Mesenchymal stem cell (in vitro differentiated cells and primary cell): ENCODE results near the gene WNT2.

ENCODE experiments used
- DNase-seq: peaks from one replicate; pipeline ENCODE4 v3.0.0-alpha.2; 2013
- H2AFZ ChIP-seq: one replicate; pipeline ENCODE4 v1.6.1; 2013; ENCODE audit warnings: low read depth, mild to moderate bottlenecking, control low read depth, inconsistent platforms, low read length, moderate library complexity
- H2AK5ac ChIP-seq: 2 replicates; pipeline ENCODE4 v1.6.1; 2013; ENCODE audit warnings: low read length, moderate library complexity, mild to moderate bottlenecking, inconsistent platforms; ENCODE audit not compliant: severe bottlenecking
- H2BK120ac ChIP-seq: one replicate; pipeline ENCODE4 v1.6.1; 2013; ENCODE audit warnings: low read depth, mild to moderate bottlenecking, inconsistent platforms, low read length, moderate library complexity
- H2BK12ac ChIP-seq, 2 experiments: one replicate each; pipeline ENCODE4 v1.6.1; 2013; ENCODE audit warnings: inconsistent platforms in 2 of 2, low read length in 2 of 2, mild to moderate bottlenecking in 2 of 2, moderate library complexity in 2 of 2, control low read depth in 1 of 2
- H2BK15ac ChIP-seq: one replicate; pipeline ENCODE4 v1.6.1; 2013; ENCODE audit warnings: mild to moderate bottlenecking, low read depth, inconsistent platforms; ENCODE audit not compliant: poor library complexity, severe bottlenecking
- H2BK5ac ChIP-seq: 2 replicates; pipeline ENCODE4 v1.6.1; 2013; ENCODE audit warnings: low read depth, mild to moderate bottlenecking, low read length, control low read depth, inconsistent platforms; ENCODE audit not compliant: poor library complexity, severe bottlenecking
- H3K14ac ChIP-seq, 2 experiments: one replicate each; pipeline ENCODE4 v1.6.1; 2013; ENCODE audit warnings: inconsistent platforms in 2 of 2, low read length in 2 of 2, control low read depth in 1 of 2, mild to moderate bottlenecking in 1 of 2, moderate library complexity in 1 of 2
- H3K18ac ChIP-seq, 2 experiments: one replicate each; pipeline ENCODE4 v1.6.1; 2013; ENCODE audit warnings: inconsistent platforms in 2 of 2, low read length in 2 of 2, control low read depth in 1 of 2, low read depth in 1 of 2, mild to moderate bottlenecking in 1 of 2
- H3K23ac ChIP-seq, 2 experiments: one replicate each; pipeline ENCODE4 v1.6.1; 2013; ENCODE audit warnings: inconsistent platforms in 2 of 2, low read length in 2 of 2, mild to moderate bottlenecking in 2 of 2, moderate library complexity in 2 of 2, control low read depth in 1 of 2
- H3K27ac ChIP-seq: 2 replicates; pipeline ENCODE4 v1.5.1; 2013; ENCODE audit warnings: mild to moderate bottlenecking, moderate library complexity, low read length, control low read depth, inconsistent platforms; ENCODE audit not compliant: poor library complexity, severe bottlenecking
- H3K27me3 ChIP-seq, 2 experiments: 2 replicates each; pipeline versions ENCODE4 v1.6.1 to v1.7.0; 2013; ENCODE audit warnings: low read length in 2 of 2, mild to moderate bottlenecking in 2 of 2, moderate library complexity in 2 of 2, control low read depth in 1 of 2, inconsistent platforms in 1 of 2; ENCODE audit not compliant: control insufficient read depth in 1 of 2, insufficient read depth in 1 of 2
- H3K36me3 ChIP-seq, 2 experiments: 2 replicates each; pipeline versions ENCODE4 v1.6.1 to v1.7.0; 2013; ENCODE audit warnings: low read length in 2 of 2, control low read depth in 1 of 2, inconsistent platforms in 1 of 2, low read depth in 1 of 2, mild to moderate bottlenecking in 1 of 2; ENCODE audit not compliant: insufficient read depth in 2 of 2, control insufficient read depth in 1 of 2
- H3K4ac ChIP-seq, 2 experiments: one replicate each; pipeline ENCODE4 v1.6.1; 2013; ENCODE audit warnings: inconsistent platforms in 2 of 2, low read length in 2 of 2, mild to moderate bottlenecking in 2 of 2, moderate library complexity in 2 of 2, control low read depth in 1 of 2, low read depth in 1 of 2
- H3K4me1 ChIP-seq: 2 replicates; pipeline ENCODE4 v1.6.1; 2013; ENCODE audit warnings: low read depth, low read length, control low read depth; ENCODE audit not compliant: control insufficient read depth, insufficient read depth
- H3K4me2 ChIP-seq: 2 replicates; pipeline ENCODE4 v1.6.1; 2013; ENCODE audit warnings: low read length, mild to moderate bottlenecking, inconsistent platforms; ENCODE audit not compliant: poor library complexity, severe bottlenecking
- H3K4me3 ChIP-seq, 2 experiments: 2 replicates each; pipeline versions ENCODE4 v1.5.1 to v1.7.0; 2013; ENCODE audit warnings: low read length in 2 of 2, mild to moderate bottlenecking in 2 of 2, control low read depth in 1 of 2, low read depth in 1 of 2; ENCODE audit not compliant: insufficient read depth in 1 of 2
- H3K79me1 ChIP-seq: replicated peaks from 2 replicates; pipeline ENCODE4 v1.6.1; 2013; ENCODE audit warnings: mild to moderate bottlenecking, control low read depth, low read length, inconsistent platforms; ENCODE audit not compliant: poor library complexity, severe bottlenecking
- H3K9ac ChIP-seq: 2 replicates; pipeline ENCODE4 v1.7.0; 2013; ENCODE audit warnings: mild to moderate bottlenecking, low read length, moderate library complexity
- H3K9me3 ChIP-seq: 2 replicates; pipeline ENCODE4 v1.7.0; 2013; ENCODE audit warnings: mild to moderate bottlenecking, low read length; ENCODE audit not compliant: control insufficient read depth
- H4K8ac ChIP-seq: one replicate; pipeline ENCODE4 v1.6.1; 2013; ENCODE audit warnings: inconsistent platforms, mild to moderate bottlenecking, low read length, moderate library complexity
- H4K91ac ChIP-seq: one replicate; pipeline ENCODE4 v1.6.1; 2013; ENCODE audit warnings: mild to moderate bottlenecking, low read length, inconsistent platforms
- WGBS: methylation state at CpG from one replicate; pipeline ENCODE4 v1.1.7; 2013; ENCODE audit warnings: mixed read lengths; 5-methylcytosine and 5-hydroxymethylcytosine counted together

Gene WNT2

DNA sequence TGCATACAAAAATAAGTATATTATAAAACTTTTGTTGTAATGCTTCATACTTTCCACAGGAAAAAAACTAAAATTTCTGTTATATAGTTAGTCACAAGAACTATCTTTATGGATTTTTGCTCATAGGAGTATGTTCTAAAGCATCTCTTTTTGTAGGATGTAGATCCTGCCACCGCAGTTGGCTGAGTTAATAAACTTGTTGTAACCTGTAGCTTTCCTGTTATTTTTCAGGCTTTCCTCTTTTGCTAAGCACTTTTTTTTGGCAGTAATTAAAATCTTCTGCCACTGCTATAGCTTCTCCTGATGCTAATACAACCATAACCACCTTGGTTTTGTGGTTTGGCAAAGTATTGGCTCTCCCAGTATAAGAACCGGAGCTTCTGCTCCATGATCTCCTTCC, 60.3 kb downstream of the WNT2 start:
- Histone ChIP-seq H3K4ac (no peak overlapping the region), H2BK15ac (no peak overlapping the region), H4K8ac (no peak overlapping the region), H3K18ac (no peak overlapping the region), H3K14ac (no peak overlapping the region), H4K91ac (no peak overlapping the region), H3K4me3 (no peak overlapping the region), H3K9ac (no peak overlapping the region), H2BK5ac (no peak overlapping the region), H2AFZ (no peak overlapping the region), H2BK120ac (no peak overlapping the region), H3K4me1 (no peaks in the 10 kb centered on the region), H3K9me3 (no peaks in the 10 kb centered on the region), H3K36me3 (no peaks in the 10 kb centered on the region), H3K79me1 (no peaks in the 10 kb centered on the region), H2AK5ac (no peak overlapping the region), H3K27ac (no peak overlapping the region), H3K27me3 (no peaks in the 10 kb centered on the region), H2BK12ac (no peak overlapping the region), H3K23ac (no peak overlapping the region), H3K4me2 (no peak overlapping the region)
- no peak for DNase-seq
- 99% methylated on average over 2 of the region's 2 CpGs for WGBS

DNA sequence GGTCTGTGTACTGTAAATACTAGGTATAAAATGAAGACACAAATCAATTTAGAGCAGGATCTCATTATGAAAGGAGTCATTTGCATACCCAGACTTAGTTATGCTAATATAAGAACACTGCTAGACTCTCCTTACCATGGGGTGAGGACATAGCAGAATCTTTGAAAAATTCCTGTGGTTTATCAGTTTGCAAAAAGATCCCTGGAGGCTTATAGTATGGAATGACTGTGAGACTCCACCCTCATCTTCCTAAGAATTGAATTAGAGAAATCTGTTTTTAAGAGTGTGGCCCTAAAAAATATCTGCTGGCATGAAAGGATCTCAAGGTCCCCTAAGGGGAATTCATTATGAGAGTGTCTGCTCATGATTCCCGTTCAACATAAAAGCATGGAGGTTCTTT, 63.2 kb downstream of the WNT2 start:
- no peak overlapping the region for H2BK5ac ChIP-seq
- no peak overlapping the region for H3K4ac ChIP-seq
- H2BK15ac ChIP-seq, result no peak overlapping the region
- no peak overlapping the region for H3K4me2 ChIP-seq
- H3K14ac ChIP-seq, result no peak overlapping the region
- H3K27me3 ChIP-seq, result no peaks in the 10 kb centered on the region
- H2BK120ac ChIP-seq, result no peak overlapping the region
- WGBS, result 91% methylated on average over 1 of the region's 1 CpG
- H3K18ac ChIP-seq, result no peak overlapping the region
- no peak overlapping the region for H3K23ac ChIP-seq
- H2AK5ac ChIP-seq, result no peak overlapping the region
- H3K79me1 ChIP-seq, result no peaks in the 10 kb centered on the region
- H3K9ac ChIP-seq, result no peak overlapping the region
- H3K9me3 ChIP-seq, result no peaks in the 10 kb centered on the region
- H3K36me3 ChIP-seq, result no peaks in the 10 kb centered on the region
- H2BK12ac ChIP-seq, result no peak overlapping the region
- DNase-seq, result peak; percentile 41
- H3K27ac ChIP-seq, result peak overlapping the region; percentile 9
- no peak overlapping the region for H2AFZ ChIP-seq
- H3K4me3 ChIP-seq, result no peak overlapping the region
- H4K91ac ChIP-seq, result no peak overlapping the region
- no peaks in the 10 kb centered on the region for H3K4me1 ChIP-seq
- no peak overlapping the region for H4K8ac ChIP-seq

GRCh38 chr7:117251687-117252086, 71.2 kb downstream of the WNT2 start:
- H3K14ac ChIP-seq, result no peak overlapping the region
- WGBS, result 89% methylated on average over 4 of the region's 4 CpGs
- no peak overlapping the region for H3K18ac ChIP-seq
- peak overlapping the region; percentile 92 for H2AK5ac ChIP-seq
- H2AFZ ChIP-seq, result no peak overlapping the region
- no peak overlapping the region for H2BK120ac ChIP-seq
- peak overlapping the region; percentile 56 for H3K9ac ChIP-seq
- H4K91ac ChIP-seq, result no peak overlapping the region
- no peak overlapping the region for H4K8ac ChIP-seq
- peak; percentile 39 for DNase-seq
- no peak overlapping the region for H3K23ac ChIP-seq
- H3K36me3 ChIP-seq, result no peaks in the 10 kb centered on the region
- peaks cover 16% of the 10 kb centered on the region for H3K4me1 ChIP-seq
- H3K79me1 ChIP-seq, result no peaks in the 10 kb centered on the region
- H2BK5ac ChIP-seq, result peak overlapping the region; percentile 95
- no peak overlapping the region for H3K4ac ChIP-seq
- H3K9me3 ChIP-seq, result no peaks in the 10 kb centered on the region
- H3K4me3 ChIP-seq, result no peak overlapping the region
- no peak overlapping the region for H2BK12ac ChIP-seq
- H2BK15ac ChIP-seq, result no peak overlapping the region
- no peaks in the 10 kb centered on the region for H3K27me3 ChIP-seq
- no peak overlapping the region for H3K4me2 ChIP-seq
- peak overlapping the region; percentile 94 for H3K27ac ChIP-seq

GRCh38 chr7:117250801-117251200, 72.1 kb downstream of the WNT2 start:
- 39% methylated on average over 4 of the region's 4 CpGs for WGBS
- Histone ChIP-seq H3K18ac (no peak overlapping the region), H3K27ac (peak overlapping the region; percentile 94), H2AFZ (no peak overlapping the region), H3K36me3 (no peaks in the 10 kb centered on the region), H4K91ac (no peak overlapping the region), H3K4me2 (no peak overlapping the region), H4K8ac (no peak overlapping the region), H3K9me3 (no peaks in the 10 kb centered on the region), H2BK12ac (no peak overlapping the region), H3K27me3 (no peaks in the 10 kb centered on the region), H2BK5ac (no peak overlapping the region), H3K4ac (no peak overlapping the region), H3K9ac (peak overlapping the region; percentile 56), H3K4me3 (no peak overlapping the region), H3K23ac (no peak overlapping the region), H2BK120ac (no peak overlapping the region), H3K14ac (no peak overlapping the region), H3K4me1 (peaks cover 16% of the 10 kb centered on the region), H3K79me1 (no peaks in the 10 kb centered on the region), H2BK15ac (no peak overlapping the region), H2AK5ac (peak overlapping the region; percentile 39)
- peak; percentile 18 for DNase-seq
